ENCODE results near the gene PDE8B. TPM values are rescaled to one million over a fixed set of nuclear protein-coding genes. Genes with fewer than 3 reads are reported as not detected.

The PDE8B gene
- total RNA-seq, 3 donors from 2014 or later, result 4.9 to 57.1 (median 8.6) TPM

GRCh38 chr5:77409870-77410621, 199.6 kb downstream of the PDE8B start:
- Histone ChIP-seq H3K36me3 (no peaks in the 10 kb centered on the region), H3K4me3 (no peak overlapping the region), H3K27ac (no peak overlapping the region), H3K4me1 (no peaks in the 10 kb centered on the region), H3K27me3 (no peaks in the 10 kb centered on the region), H3K9me3 (no peaks in the 10 kb centered on the region)
- DNase-seq (ENCODE audit: low spot score in 2 of 2), result no peak
- intact Hi-C loops (cut with DNase I; ENCODE audit: low total_unique reads), result no loop called here
- TF ChIP-seq CTCF (IDR thresholded peaks at IDR 0.05) (no peak), POLR2A (IDR thresholded peaks at IDR 0.05) (no peak), POLR2AphosphoS5 (IDR thresholded peaks at IDR 0.05) (no peak)

- TF ChIP-seq CTCF (IDR thresholded peaks at IDR 0.05), result no peak
- TF ChIP-seq POLR2AphosphoS5 (IDR thresholded peaks at IDR 0.05), result no peak
- TF ChIP-seq POLR2A (IDR thresholded peaks at IDR 0.05), result no peak
- DNase-seq (ENCODE audit: low spot score in 2 of 2), result no peak
- intact Hi-C loops (cut with DNase I; ENCODE audit: low total_unique reads), result no loop called here
- H3K4me1 ChIP-seq, result no peaks in the 10 kb centered on the region
- no peak overlapping the region for H3K4me3 ChIP-seq
- H3K36me3 ChIP-seq, result no peaks in the 10 kb centered on the region
- H3K27ac ChIP-seq, result no peak overlapping the region
- H3K27me3 ChIP-seq, result no peaks in the 10 kb centered on the region
- H3K9me3 ChIP-seq, result no peaks in the 10 kb centered on the region
Measured at GRCh38 chr5:77413049-77413448, 202.6 kb downstream of the PDE8B start.

- intact Hi-C loops (cut with DNase I; ENCODE audit: low total_unique reads), result no loop called here
- H3K36me3 ChIP-seq, result no peaks in the 10 kb centered on the region
- no peaks in the 10 kb centered on the region for H3K27me3 ChIP-seq
- H3K27ac ChIP-seq, result no peak overlapping the region
- no peak overlapping the region for H3K4me3 ChIP-seq
- no peak for DNase-seq (ENCODE audit: low spot score in 2 of 2)
- no peaks in the 10 kb centered on the region for H3K4me1 ChIP-seq
- H3K9me3 ChIP-seq, result peaks cover 0 to 4% of the 10 kb centered on the region in 2 donors
- TF ChIP-seq POLR2AphosphoS5 (IDR thresholded peaks at IDR 0.05) (no peak), POLR2A (IDR thresholded peaks at IDR 0.05) (no peak), CTCF (IDR thresholded peaks at IDR 0.05) (no peak)
Measured at GRCh38 chr5:77418162-77418561, 207.7 kb downstream of the PDE8B start.

- H3K36me3 ChIP-seq, result no peaks in the 10 kb centered on the region
- intact Hi-C loops (cut with DNase I; ENCODE audit: low total_unique reads), result no loop called here
- no peak for TF ChIP-seq POLR2AphosphoS5 (IDR thresholded peaks at IDR 0.05)
- DNase-seq (ENCODE audit: low spot score in 2 of 2), result no peak
- H3K27me3 ChIP-seq, result no peaks in the 10 kb centered on the region
- peaks cover 0 to 5% of the 10 kb centered on the region in 2 donors for H3K9me3 ChIP-seq
- no peak overlapping the region for H3K27ac ChIP-seq
- no peak overlapping the region for H3K4me3 ChIP-seq
- no peaks in the 10 kb centered on the region for H3K4me1 ChIP-seq
Measured at GRCh38 chr5:77418601-77419581, 208.4 kb downstream of the PDE8B start.

- DNase-seq (ENCODE audit: low spot score in 2 of 2), result no peak
- Histone ChIP-seq H3K27ac (no peak overlapping the region), H3K9me3 (peaks cover 0 to 5% of the 10 kb centered on the region in 2 donors), H3K36me3 (no peaks in the 10 kb centered on the region), H3K27me3 (no peaks in the 10 kb centered on the region), H3K4me3 (no peak overlapping the region), H3K4me1 (no peaks in the 10 kb centered on the region)
- intact Hi-C loops (cut with DNase I; ENCODE audit: low total_unique reads), result no loop called here
- no peak for TF ChIP-seq CTCF (IDR thresholded peaks at IDR 0.05)
- no peak for TF ChIP-seq POLR2AphosphoS5 (IDR thresholded peaks at IDR 0.05)
- no peak for TF ChIP-seq POLR2A (IDR thresholded peaks at IDR 0.05)
Measured at GRCh38 chr5:77419644-77420582, 209.4 kb downstream of the PDE8B start.
